ENCODE data around the gene VSNL1.

Gene VSNL1

DNA sequence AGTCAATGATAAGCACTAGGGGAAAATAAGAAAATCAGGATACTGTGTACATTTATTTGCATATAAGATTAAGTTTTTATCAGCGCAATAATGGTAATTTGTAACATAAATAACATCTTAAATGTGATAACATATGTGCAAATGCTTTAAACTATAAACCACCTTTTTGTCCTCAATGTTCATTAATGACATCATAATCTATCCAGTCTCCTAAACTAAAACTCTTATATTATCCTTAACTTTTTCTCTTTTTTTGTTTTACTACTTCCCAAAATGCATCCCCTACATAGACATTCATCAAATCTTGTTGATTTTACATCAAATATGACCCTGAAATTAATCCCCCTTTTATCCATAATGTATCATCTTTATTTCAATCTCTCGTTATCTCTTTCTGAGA, 18.9 kb upstream of the VSNL1 start:
- Histone ChIP-seq H3K27ac (ENCODE audit: low read depth, low read length) (no peak overlapping the region), H3F3A (ENCODE audit: insufficient read depth) (peaks cover 4% of the 10 kb centered on the region; the same call in 1 of the 2 replicates), H3K9me3 (ENCODE audit: insufficient read depth, low read length) (no peaks in the 10 kb centered on the region), H3K27me3 (ENCODE audit: low read length) (no peaks in the 10 kb centered on the region), H3K4me2 (ENCODE audit: low read depth, low read length, poor library complexity, severe bottlenecking) (no peak overlapping the region), H3K9ac (ENCODE audit: low read length) (no peak overlapping the region), H3K36me3 (ENCODE audit: low read length) (no peaks in the 10 kb centered on the region), H4K20me1 (ENCODE audit: low read depth, low read length) (no peaks in the 10 kb centered on the region), H2AFZ (ENCODE audit: low read depth, low read length, severe bottlenecking) (no peak overlapping the region), H3K9me2 (replicated peaks; ENCODE audit: insufficient read depth, low read length) (no peaks in the 10 kb centered on the region), H3K79me2 (ENCODE audit: insufficient read depth, low read length) (no peaks in the 10 kb centered on the region), H3K4me3 (ENCODE audit: insufficient read depth, low read length, poor library complexity, severe bottlenecking) (no peak overlapping the region)
- TF ChIP-seq EZH2phosphoT487 (conservative IDR thresholded peaks at IDR 0.05; ENCODE audit: low read length), result no peak
- TF ChIP-seq, protein P1, sequence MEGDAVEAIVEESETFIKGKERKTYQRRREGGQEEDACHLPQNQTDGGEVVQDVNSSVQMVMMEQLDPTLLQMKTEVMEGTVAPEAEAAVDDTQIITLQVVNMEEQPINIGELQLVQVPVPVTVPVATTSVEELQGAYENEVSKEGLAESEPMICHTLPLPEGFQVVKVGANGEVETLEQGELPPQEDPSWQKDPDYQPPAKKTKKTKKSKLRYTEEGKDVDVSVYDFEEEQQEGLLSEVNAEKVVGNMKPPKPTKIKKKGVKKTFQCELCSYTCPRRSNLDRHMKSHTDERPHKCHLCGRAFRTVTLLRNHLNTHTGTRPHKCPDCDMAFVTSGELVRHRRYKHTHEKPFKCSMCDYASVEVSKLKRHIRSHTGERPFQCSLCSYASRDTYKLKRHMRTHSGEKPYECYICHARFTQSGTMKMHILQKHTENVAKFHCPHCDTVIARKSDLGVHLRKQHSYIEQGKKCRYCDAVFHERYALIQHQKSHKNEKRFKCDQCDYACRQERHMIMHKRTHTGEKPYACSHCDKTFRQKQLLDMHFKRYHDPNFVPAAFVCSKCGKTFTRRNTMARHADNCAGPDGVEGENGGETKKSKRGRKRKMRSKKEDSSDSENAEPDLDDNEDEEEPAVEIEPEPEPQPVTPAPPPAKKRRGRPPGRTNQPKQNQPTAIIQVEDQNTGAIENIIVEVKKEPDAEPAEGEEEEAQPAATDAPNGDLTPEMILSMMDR (IDR thresholded peaks at IDR 0.05; ENCODE audit: insufficient read depth, low read length, poor library complexity, severe bottlenecking), result no peak

DNA sequence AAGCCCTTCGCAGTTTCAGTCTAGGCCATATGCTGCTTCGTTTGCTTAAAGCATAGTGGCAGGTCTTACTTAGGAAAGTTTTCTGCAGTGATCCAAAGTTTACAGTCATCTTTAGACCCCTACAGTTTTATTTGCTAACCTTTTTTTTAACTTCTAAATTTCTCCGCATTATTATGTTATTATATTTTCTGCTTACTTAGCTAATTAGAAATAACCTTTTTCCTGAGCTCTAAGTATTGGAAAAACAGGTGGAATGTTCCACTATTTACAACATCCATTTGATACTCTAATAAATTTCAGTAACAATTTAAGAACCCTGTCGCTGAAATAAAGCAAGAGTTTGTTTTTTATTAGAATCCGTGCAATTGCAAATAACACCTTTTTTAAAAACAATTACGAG, 18.2 kb upstream of the VSNL1 start:
- H3K79me2 ChIP-seq (ENCODE audit: insufficient read depth, low read length), result no peaks in the 10 kb centered on the region
- H2AFZ ChIP-seq (ENCODE audit: low read depth, low read length, severe bottlenecking), result no peak overlapping the region
- H3F3A ChIP-seq (ENCODE audit: insufficient read depth), result no peaks in the 10 kb centered on the region
- no peak overlapping the region for H3K4me3 ChIP-seq (ENCODE audit: insufficient read depth, low read length, poor library complexity, severe bottlenecking)
- no peak overlapping the region for H3K4me2 ChIP-seq (ENCODE audit: low read depth, low read length, poor library complexity, severe bottlenecking)
- no peaks in the 10 kb centered on the region for H3K27me3 ChIP-seq (ENCODE audit: low read length)
- no peaks in the 10 kb centered on the region for H3K36me3 ChIP-seq (ENCODE audit: low read length)
- TF ChIP-seq EZH2phosphoT487 (conservative IDR thresholded peaks at IDR 0.05; ENCODE audit: low read length), result no peak
- TF ChIP-seq, protein P1 (IDR thresholded peaks at IDR 0.05; ENCODE audit: insufficient read depth, low read length, poor library complexity, severe bottlenecking), result no peak
- H3K27ac ChIP-seq (ENCODE audit: low read depth, low read length), result no peak overlapping the region
- H3K9me3 ChIP-seq (ENCODE audit: insufficient read depth, low read length), result no peaks in the 10 kb centered on the region
- no peaks in the 10 kb centered on the region for H3K9me2 ChIP-seq (replicated peaks; ENCODE audit: insufficient read depth, low read length)
- no peaks in the 10 kb centered on the region for H4K20me1 ChIP-seq (ENCODE audit: low read depth, low read length)
- no peak overlapping the region for H3K9ac ChIP-seq (ENCODE audit: low read length)

DNA sequence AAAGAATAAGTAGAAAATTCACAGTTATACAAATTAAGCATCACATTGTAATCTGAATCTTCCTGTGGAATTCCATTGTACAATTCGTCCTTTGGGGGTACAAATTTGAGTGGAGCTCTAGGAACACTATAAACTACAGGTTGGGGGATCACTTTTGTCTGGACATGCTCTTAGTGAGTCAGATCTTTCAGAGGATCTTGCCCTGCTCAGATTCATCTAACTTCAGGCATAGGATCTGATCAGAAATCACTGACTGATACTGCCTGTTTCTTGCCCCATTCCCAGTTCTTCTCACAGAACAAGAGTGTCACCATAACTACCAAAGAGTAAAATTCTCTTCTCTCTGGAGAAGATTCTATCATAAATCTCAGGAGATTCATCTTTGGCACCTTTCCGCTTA, 10.7 kb upstream of the VSNL1 start:
- Histone ChIP-seq H3K27me3 (ENCODE audit: low read length) (no peaks in the 10 kb centered on the region), H3K9me3 (ENCODE audit: insufficient read depth, low read length) (no peaks in the 10 kb centered on the region), H3F3A (ENCODE audit: insufficient read depth) (no peaks in the 10 kb centered on the region), H2AFZ (ENCODE audit: low read depth, low read length, severe bottlenecking) (no peak overlapping the region), H3K27ac (ENCODE audit: low read depth, low read length) (no peak overlapping the region), H3K79me2 (ENCODE audit: insufficient read depth, low read length) (no peaks in the 10 kb centered on the region), H4K20me1 (ENCODE audit: low read depth, low read length) (no peaks in the 10 kb centered on the region), H3K4me3 (ENCODE audit: insufficient read depth, low read length, poor library complexity, severe bottlenecking) (no peak overlapping the region), H3K36me3 (ENCODE audit: low read length) (no peaks in the 10 kb centered on the region), H3K9ac (ENCODE audit: low read length) (no peak overlapping the region), H3K9me2 (replicated peaks; ENCODE audit: insufficient read depth, low read length) (no peaks in the 10 kb centered on the region), H3K4me2 (ENCODE audit: low read depth, low read length, poor library complexity, severe bottlenecking) (no peak overlapping the region)
- TF ChIP-seq EZH2phosphoT487 (conservative IDR thresholded peaks at IDR 0.05; ENCODE audit: low read length), result no peak
- TF ChIP-seq, protein P1 (IDR thresholded peaks at IDR 0.05; ENCODE audit: insufficient read depth, low read length, poor library complexity, severe bottlenecking), result no peak
